Stimulated activated CD4-positive, alpha-beta T cell treated with anti-CD3 and anti-CD28 coated beads, Interleukin-1b, Interleukin-23, amount 100 ng/mL, for 4 hours (primary cell): ENCODE results near the gene VPS37D.
"Not testable (repeated sequence)": the region's sequence is repeated elsewhere in the genome, so short reads cannot be mapped to it uniquely, and the experiment has no call there.

Source experiments
- DNase-seq, 2 donors: peaks; one replicate each; pipeline ENCODE4 v3.0.0-alpha.2; 2020; ENCODE audit warnings: low read depth in 2 of 2

VPS37D gene

GRCh38 chr7:73667344-73668102 lies at the start of gene VPS37D:
VPS37D (plus strand) TSS chr7:73667831; CDS start chr7:73667959, 128 bp downstream.
- DNase-seq = peak; percentile 95 to 96

GRCh38 chr7:73618538-73618937 lies 49.1 kb upstream of the VPS37D start:
- DNase-seq = no peak

GRCh38 chr7:73619394-73619793 lies 48.2 kb upstream of the VPS37D start:
- not testable (repeated sequence) for DNase-seq

GRCh38 chr7:73621168-73622063 lies 46.2 kb upstream of the VPS37D start:
- DNase-seq = no peak

- no peak for DNase-seq
Measured at GRCh38 chr7:73622527-73622908, 45.1 kb upstream of the VPS37D start.

GRCh38 chr7:73622909-73623797 lies 44.5 kb upstream of the VPS37D start:
- DNase-seq = no peak

GRCh38 chr7:73623798-73624668 lies 43.6 kb upstream of the VPS37D start, which contains the start of gene MLXIPL:
MLXIPL (minus strand) TSS chr7:73624522; CDS start chr7:73624492, 30 bp downstream.
- peak; percentile 34 to 60 for DNase-seq

- DNase-seq = no peak
Measured at GRCh38 chr7:73624669-73625001, 43.0 kb upstream of the VPS37D start.

- DNase-seq = no peak
Measured at GRCh38 chr7:73625276-73625675, 42.4 kb upstream of the VPS37D start.

- DNase-seq = no peak
Measured at GRCh38 chr7:73626814-73627213, 40.8 kb upstream of the VPS37D start.

- DNase-seq = no peak
Measured at GRCh38 chr7:73628504-73628903, 39.1 kb upstream of the VPS37D start.

GRCh38 chr7:73631558-73631957 lies 36.1 kb upstream of the VPS37D start:
- DNase-seq = no peak

- no peak for DNase-seq
Measured at GRCh38 chr7:73633323-73633722, 34.3 kb upstream of the VPS37D start.

GRCh38 chr7:73633844-73634243 lies 33.8 kb upstream of the VPS37D start:
- no peak for DNase-seq

GRCh38 chr7:73635428-73636200 lies 32.0 kb upstream of the VPS37D start:
- DNase-seq = no peak

- no peak for DNase-seq
Measured at GRCh38 chr7:73638911-73639310, 28.7 kb upstream of the VPS37D start.

- DNase-seq = no peak
Measured at GRCh38 chr7:73642834-73643233, 24.8 kb upstream of the VPS37D start.

- DNase-seq = no peak
Measured at GRCh38 chr7:73644688-73645286, 22.8 kb upstream of the VPS37D start.

GRCh38 chr7:73645643-73646174 lies 21.9 kb upstream of the VPS37D start:
- no peak for DNase-seq
